Tibial nerve (tissue), 4 donors: ENCODE data around the gene PHACTR1. TPM values are rescaled to one million over a fixed set of nuclear protein-coding genes. Genes with fewer than 3 reads are reported as not detected.
"Not testable (repeated sequence)": the region's sequence is repeated elsewhere in the genome, so short reads cannot be mapped to it uniquely, and the experiment has no call there.

Experiments used
- DNase-seq, 2 donors: peaks; one replicate each; pipeline ENCODE4 v3.0.0-alpha.2; 2019; ENCODE audit warnings: low spot score in 2 of 2
- H3K27ac ChIP-seq, 4 donors: fragments of 200-600 bp; sonication (generic) in 3 of 4; one replicate each; pipeline ENCODE4 v1.5.1; 2017 to 2019; ENCODE audit warnings: mild to moderate bottlenecking in 1 of 4
- H3K27me3 ChIP-seq, 2 donors: fragments of 200-600 bp; sonication (generic) in 1 of 2; one replicate each; pipeline versions ENCODE4 v1.5.1 to v1.6.0; 2017 to 2019
- H3K36me3 ChIP-seq, 3 donors: fragments of 200-600 bp; sonication (generic); one replicate each; pipeline ENCODE4 v1.5.1; 2018 to 2019
- H3K4me1 ChIP-seq, 4 donors: fragments of 200-600 bp; sonication (generic) in 3 of 4; one replicate each; pipeline ENCODE4 v1.5.1; 2017 to 2019
- H3K4me3 ChIP-seq, 4 donors: fragments of 200-600 bp; sonication (generic) in 3 of 4; one replicate each; pipeline ENCODE4 v1.5.1; 2017 to 2019; ENCODE audit warnings: mild to moderate bottlenecking in 1 of 4, moderate library complexity in 1 of 4
- H3K9me3 ChIP-seq, 4 donors: fragments of 200-600 bp; sonication (generic) in 3 of 4; one replicate each; pipeline ENCODE4 v1.5.1; 2017 to 2019
- CTCF ChIP-seq, 5 experiments: fragments of 200-600 bp in 3 of 5; fragments of 450-650 bp in 2 of 5; sonication (generic) in 3 of 5; IDR thresholded peaks; one replicate each; pipeline ENCODE4 v1.5.1; 2016 to 2019; ENCODE audit warnings: antibody characterized with exemption in 5 of 5, mild to moderate bottlenecking in 3 of 5, moderate library complexity in 2 of 5
- EP300 ChIP-seq, 2 donors: sonication (generic); formaldehyde crosslinking; IDR thresholded peaks; one replicate each; pipeline ENCODE4 v1.6.1; 2017; ENCODE audit warnings: antibody characterized with exemption in 2 of 2, mild to moderate bottlenecking in 1 of 2
- POLR2A ChIP-seq, 2 donors: fragments of 450-650 bp; IDR thresholded peaks; one replicate each; pipeline ENCODE4 v1.6.1; 2017; ENCODE audit warnings: antibody characterized with exemption in 2 of 2, mild to moderate bottlenecking in 2 of 2, moderate library complexity in 2 of 2
- WGBS, 2 donors: methylation state at CpG; one replicate each; pipeline ENCODE4 v1.1.5; 2018; 5-methylcytosine and 5-hydroxymethylcytosine counted together
- total RNA-seq, 4 donors: library from RNA; depleted of rRNA; stranded (reverse); fragments of >200 nt; gene quantifications; one replicate each; pipeline ENCODE4 v1.1.0, GENCODE V29; 2016

PHACTR1 gene
- total RNA-seq, 4 donors from 2014 or later: 1.5 to 2.7 (median 1.6) TPM

DNA sequence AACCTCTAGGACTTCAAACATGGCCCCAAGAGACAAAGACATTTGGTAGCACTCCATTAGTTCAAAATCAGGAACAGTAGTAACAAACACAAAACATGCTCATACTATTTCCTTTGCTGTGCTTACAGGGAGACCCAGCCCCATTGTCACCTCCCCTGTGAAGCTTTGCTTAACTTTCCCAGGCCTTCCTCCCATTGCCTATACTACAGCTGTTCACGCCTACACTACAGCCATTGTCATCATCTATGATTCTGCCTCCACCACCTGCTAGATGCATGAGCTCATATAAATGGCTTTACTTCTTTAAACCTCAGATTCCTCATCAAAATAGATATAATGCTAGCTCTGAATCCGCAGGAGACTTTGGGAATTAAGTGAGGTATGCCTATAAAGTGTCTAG, 8.7 kb downstream of the PHACTR1 start:
- H3K27me3 ChIP-seq: no peaks in the 10 kb centered on the region
- 74 to 77% methylated on average over 2 of the region's 2 CpGs for WGBS, 2 donors
- TF ChIP-seq POLR2A (IDR thresholded peaks at IDR 0.05) (no peak), EP300 (IDR thresholded peaks at IDR 0.05) (no peak), CTCF (IDR thresholded peaks at IDR 0.05) (no peak)
- H3K4me3 ChIP-seq: no peak overlapping the region
- no peaks in the 10 kb centered on the region for H3K9me3 ChIP-seq
- no peak for DNase-seq
- no peaks in the 10 kb centered on the region for H3K36me3 ChIP-seq
- H3K4me1 ChIP-seq: no peaks in the 10 kb centered on the region
- H3K27ac ChIP-seq: no peak overlapping the region

DNA sequence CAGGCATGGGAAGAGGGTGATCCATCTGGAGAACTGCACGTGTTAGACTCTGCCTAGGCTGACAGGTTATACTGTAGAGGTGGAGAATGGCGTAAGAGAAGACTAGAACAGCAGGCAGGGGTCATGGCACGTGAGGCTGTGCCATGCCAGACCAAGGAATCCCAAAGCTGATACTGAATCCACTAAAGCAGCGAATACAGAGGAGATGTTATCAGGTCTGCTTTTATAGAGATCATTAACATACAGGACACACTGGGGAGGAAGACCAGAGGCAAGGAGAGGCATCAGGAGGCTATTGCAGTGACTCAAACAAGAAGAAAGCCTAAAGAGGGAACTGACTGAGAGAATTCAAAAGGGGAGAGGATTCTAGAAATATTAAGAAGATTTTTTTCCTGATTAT, 12.9 kb downstream of the PHACTR1 start:
- Histone ChIP-seq H3K27me3 (no peaks in the 10 kb centered on the region), H3K9me3 (no peaks in the 10 kb centered on the region), H3K36me3 (no peaks in the 10 kb centered on the region), H3K4me1 (no peaks in the 10 kb centered on the region), H3K27ac (no peak overlapping the region), H3K4me3 (no peak overlapping the region)
- DNase-seq: no peak
- no peak for TF ChIP-seq POLR2A (IDR thresholded peaks at IDR 0.05)
- TF ChIP-seq EP300 (IDR thresholded peaks at IDR 0.05): no peak
- TF ChIP-seq CTCF (IDR thresholded peaks at IDR 0.05): no peak
- 47 to 51% methylated on average over 4 of the region's 4 CpGs for WGBS, 2 donors

DNA sequence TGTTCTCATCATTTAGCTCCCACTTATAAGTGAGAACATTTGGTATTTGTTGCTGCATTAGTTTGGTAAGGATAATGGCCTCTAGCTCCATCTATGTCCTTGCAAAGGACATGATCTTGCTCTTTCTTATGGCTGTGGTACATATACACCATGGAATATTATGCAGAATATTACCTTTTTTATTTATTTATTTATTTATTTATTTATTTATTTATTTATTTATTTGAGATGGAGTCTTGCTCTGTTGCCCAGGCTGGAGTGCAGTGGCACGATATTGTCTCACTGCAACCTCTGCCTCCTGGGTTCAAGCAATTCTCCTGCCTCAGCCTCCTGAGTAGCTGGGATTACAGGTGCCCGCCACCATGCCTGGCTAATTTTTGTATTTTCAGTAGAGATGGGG, 14.2 kb downstream of the PHACTR1 start:
- not testable (repeated sequence) for H3K4me1 ChIP-seq, H3K4me3 ChIP-seq, H3K9me3 ChIP-seq, H3K27me3 ChIP-seq, H3K27ac ChIP-seq, H3K36me3 ChIP-seq, DNase-seq
- 83 to 98% methylated on average over 2 of the region's 2 CpGs for WGBS, 2 donors

DNA sequence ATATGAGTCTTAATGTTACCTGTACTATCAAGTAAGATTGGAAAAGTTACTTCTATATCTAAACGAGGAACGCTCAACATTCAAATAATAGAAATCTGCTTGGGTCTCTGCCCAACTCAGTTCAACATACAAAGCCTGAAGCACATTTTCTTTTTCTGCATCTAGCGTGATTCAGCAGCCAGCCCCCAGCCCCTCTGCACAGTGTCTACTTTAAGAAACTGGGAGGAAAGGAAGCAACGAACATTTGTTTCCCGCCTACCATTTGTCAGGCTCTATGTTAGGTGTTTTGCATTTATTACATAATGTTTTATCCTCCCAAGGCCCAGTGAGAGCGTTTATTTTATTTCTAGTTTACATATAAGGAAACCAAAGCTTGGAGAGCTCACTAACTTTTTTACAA, 17.3 kb downstream of the PHACTR1 start:
- DNase-seq: no peak
- no peak for TF ChIP-seq EP300 (IDR thresholded peaks at IDR 0.05)
- no peak for TF ChIP-seq POLR2A (IDR thresholded peaks at IDR 0.05)
- no peak for TF ChIP-seq CTCF (IDR thresholded peaks at IDR 0.05)
- Histone ChIP-seq H3K9me3 (no peaks in the 10 kb centered on the region), H3K27ac (no peak overlapping the region), H3K4me3 (no peak overlapping the region), H3K27me3 (no peaks in the 10 kb centered on the region), H3K4me1 (no peaks in the 10 kb centered on the region), H3K36me3 (no peaks in the 10 kb centered on the region)
- 73 to 74% methylated on average over 6 of the region's 6 CpGs for WGBS, 2 donors

DNA sequence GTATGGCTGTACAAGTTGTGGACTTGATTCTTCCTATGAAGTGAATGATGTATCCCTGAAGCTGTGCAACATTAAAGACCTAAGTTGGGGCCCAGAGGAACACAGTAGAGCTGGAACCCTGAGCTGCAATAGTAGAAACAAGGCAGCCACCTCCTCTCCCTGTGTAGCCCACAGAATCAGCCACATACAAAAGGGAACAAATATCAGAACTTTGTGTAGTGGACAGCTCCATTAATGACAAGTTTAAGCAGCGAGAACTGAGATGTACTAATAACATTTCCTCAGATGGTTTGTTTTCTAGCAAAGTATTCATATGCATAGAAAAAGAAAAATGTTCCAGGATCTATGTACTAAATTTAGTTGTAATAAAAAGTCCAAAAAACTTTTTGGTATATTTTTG, 19.2 kb downstream of the PHACTR1 start:
- TF ChIP-seq CTCF (IDR thresholded peaks at IDR 0.05): no peak
- no peak for TF ChIP-seq POLR2A (IDR thresholded peaks at IDR 0.05)
- no peak for TF ChIP-seq EP300 (IDR thresholded peaks at IDR 0.05)
- Histone ChIP-seq H3K27me3 (no peaks in the 10 kb centered on the region), H3K9me3 (no peaks in the 10 kb centered on the region), H3K4me1 (no peaks in the 10 kb centered on the region), H3K4me3 (no peak overlapping the region), H3K27ac (no peak overlapping the region), H3K36me3 (no peaks in the 10 kb centered on the region)
- no peak for DNase-seq
- 19 to 23% methylated on average over 1 of the region's 1 CpG for WGBS, 2 donors

- peaks cover 0 to 39% of the 10 kb centered on the region in 2 donors for H3K27me3 ChIP-seq
- H3K4me1 ChIP-seq: peaks cover 0 to 16% (median 5%) of the 10 kb centered on the region in 4 donors
- H3K9me3 ChIP-seq: peaks cover 0 to 13% (median 0%) of the 10 kb centered on the region in 4 donors
- H3K4me3 ChIP-seq: no peak overlapping the region
- DNase-seq: no peak
- WGBS, 2 donors: 2 to 6% methylated on average over 2 of the region's 2 CpGs
- H3K27ac ChIP-seq: no peak overlapping the region
- TF ChIP-seq POLR2A (IDR thresholded peaks at IDR 0.05): no peak
- TF ChIP-seq EP300 (IDR thresholded peaks at IDR 0.05): no peak
- no peak for TF ChIP-seq CTCF (IDR thresholded peaks at IDR 0.05)
- no peaks in the 10 kb centered on the region for H3K36me3 ChIP-seq
These were observed 31.8 kb downstream of the PHACTR1 start for GRCh38 chr6:12748411-12748810.
